VCaP (cell line): ENCODE measurements around the gene ARL3.

Source experiments
- H3K27ac ChIP-seq: fragments of 450-650 bp; 2 replicates; pipeline ENCODE4 v1.5.1; 2017
- TF ChIP-seq, protein P1 (sequence below): fragments of 450-650 bp; conservative IDR thresholded peaks from 2 replicates; pipeline ENCODE4 v1.5.1; 2017; ENCODE audit warnings: mild to moderate bottlenecking, moderate library complexity

ARL3 gene

GRCh38 chr10:102656026-102656425 is 58.2 kb downstream of the ARL3 start:
- TF ChIP-seq, protein P1, sequence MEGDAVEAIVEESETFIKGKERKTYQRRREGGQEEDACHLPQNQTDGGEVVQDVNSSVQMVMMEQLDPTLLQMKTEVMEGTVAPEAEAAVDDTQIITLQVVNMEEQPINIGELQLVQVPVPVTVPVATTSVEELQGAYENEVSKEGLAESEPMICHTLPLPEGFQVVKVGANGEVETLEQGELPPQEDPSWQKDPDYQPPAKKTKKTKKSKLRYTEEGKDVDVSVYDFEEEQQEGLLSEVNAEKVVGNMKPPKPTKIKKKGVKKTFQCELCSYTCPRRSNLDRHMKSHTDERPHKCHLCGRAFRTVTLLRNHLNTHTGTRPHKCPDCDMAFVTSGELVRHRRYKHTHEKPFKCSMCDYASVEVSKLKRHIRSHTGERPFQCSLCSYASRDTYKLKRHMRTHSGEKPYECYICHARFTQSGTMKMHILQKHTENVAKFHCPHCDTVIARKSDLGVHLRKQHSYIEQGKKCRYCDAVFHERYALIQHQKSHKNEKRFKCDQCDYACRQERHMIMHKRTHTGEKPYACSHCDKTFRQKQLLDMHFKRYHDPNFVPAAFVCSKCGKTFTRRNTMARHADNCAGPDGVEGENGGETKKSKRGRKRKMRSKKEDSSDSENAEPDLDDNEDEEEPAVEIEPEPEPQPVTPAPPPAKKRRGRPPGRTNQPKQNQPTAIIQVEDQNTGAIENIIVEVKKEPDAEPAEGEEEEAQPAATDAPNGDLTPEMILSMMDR = no peak
- H3K27ac ChIP-seq = peak overlapping the region; percentile 88

DNA sequence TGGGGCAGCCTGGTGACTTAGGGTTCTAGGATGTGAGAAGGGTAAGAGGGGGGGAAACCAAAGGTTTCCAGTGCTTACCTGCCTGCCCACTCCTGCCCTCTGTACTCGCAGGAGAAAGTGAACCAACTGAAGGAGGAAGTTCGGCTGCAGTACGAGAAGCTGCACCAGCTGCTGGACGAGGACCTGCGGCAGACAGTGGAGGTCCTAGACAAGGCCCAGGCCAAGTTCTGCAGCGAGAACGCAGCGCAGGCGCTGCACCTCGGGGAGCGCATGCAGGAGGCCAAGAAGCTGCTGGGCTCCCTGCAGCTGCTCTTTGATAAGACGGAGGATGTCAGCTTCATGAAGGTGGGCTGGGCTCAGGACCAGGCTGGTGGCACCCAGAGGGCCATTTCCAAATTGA is 59.2 kb downstream of the ARL3 start:
- H3K27ac ChIP-seq = peak overlapping the region; percentile 88; the same call in 1 of the 2 replicates
- TF ChIP-seq, protein P1 = no peak

DNA sequence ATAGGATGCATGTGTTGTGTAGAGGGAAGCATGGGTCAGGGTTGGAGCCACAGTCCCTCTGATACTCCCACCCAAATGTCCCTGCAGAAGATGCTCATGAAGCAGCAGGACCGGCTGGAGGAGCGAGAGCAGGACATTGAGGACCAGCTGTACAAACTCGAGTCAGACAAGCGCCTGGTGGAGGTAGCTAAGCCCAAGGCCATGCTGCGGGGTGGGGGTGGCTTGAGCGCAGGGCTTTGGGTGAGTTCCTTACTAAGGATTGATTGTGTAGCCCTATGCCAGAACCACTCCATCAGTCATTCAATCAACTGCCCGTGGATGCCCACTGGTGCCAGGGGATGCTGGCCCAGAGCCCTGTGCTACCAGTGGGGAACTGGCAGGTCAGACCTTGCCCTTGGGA is 59.6 kb downstream of the ARL3 start:
- peak overlapping the region; percentile 88; the same call in 1 of the 2 replicates for H3K27ac ChIP-seq
- TF ChIP-seq, protein P1 = no peak

- TF ChIP-seq, protein P1 = no peak
- H3K27ac ChIP-seq = 0 out of 2 replicates have a peak overlapping the region, but pooled peaks have one; percentile 2
Observed at GRCh38 chr10:102653060-102653459, 61.1 kb downstream of the ARL3 start.

- TF ChIP-seq, protein P1 = no peak
- H3K27ac ChIP-seq = no peak overlapping the region
Observed at GRCh38 chr10:102652170-102652916, 61.9 kb downstream of the ARL3 start.

DNA sequence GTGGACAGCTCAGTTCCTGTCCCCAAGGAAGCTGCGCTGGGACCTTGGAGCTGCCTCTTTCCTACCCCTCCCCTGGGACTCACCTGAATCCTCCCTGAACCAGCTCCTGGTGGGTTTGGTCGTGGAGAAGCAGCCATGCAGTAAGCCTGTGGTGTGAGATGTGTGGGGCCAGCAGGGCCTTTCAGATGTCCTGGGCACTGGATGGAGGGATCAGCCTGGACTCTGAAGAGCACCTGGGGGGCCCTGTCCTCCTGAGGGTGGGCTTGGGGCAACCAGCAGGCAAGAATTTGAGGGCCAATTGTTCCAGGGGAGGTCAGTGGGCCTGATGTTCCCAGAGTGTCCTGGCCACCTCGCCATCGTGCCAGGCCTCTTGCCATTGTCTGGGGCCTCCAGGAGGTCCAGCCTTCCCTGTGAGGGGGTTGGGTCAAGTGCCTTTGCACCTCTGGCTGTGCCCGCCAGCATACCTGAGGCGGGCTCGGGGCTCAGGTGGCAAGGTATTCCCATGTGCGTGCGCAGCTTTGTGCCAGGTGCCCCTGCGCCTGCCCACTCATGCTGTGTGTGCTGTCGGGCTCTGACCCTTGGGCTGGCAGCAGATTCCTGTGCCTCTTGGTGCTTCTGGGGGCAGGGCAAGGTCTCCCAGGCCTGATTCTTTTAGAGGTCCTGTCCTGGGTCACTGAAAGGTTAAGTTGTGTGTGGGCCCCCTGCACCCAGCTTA is 62.6 kb downstream of the ARL3 start:
- H3K27ac ChIP-seq = peak overlapping the region; percentile 34; the same call in 1 of the 2 replicates
- TF ChIP-seq, protein P1 = no peak

DNA sequence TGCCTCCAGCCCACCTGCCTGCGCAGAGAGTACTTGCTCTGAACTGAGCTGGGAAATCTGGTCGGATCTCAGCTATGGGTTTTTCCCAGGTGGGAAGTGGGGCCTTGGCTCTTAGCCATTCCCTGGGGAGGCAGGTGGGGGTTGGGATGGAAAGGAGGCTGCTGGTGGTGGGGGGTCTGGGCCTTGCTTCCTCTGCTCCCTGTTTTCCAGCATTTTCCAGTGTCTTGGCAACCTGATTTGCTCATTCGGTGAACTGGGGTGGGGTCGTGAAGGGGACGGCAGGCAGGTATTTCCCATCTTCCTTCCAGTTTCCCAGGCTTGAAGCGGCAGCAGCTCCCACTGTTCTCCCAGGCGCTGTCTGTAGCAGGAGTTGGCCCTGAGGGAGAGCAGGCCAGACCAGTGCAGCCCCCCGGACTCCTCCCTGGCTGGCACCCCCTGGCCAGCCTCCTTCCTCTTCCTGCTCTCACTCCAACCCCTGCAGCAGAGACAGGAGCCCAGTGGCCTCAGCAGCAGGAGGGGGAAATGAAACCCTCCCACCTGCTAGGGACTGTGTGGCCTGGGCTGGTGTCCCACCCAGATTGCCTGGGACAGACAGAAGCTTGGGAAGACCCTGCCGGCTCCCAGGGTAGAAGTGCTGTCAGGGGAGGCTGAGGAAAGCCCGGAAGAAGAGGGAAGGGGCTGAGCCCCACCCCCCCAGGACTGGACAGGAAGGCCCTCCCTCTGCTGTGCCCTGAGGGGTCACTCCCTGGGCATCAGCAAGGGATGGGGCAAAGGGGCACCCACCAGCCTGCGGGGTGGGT is 63.3 kb downstream of the ARL3 start:
- H3K27ac ChIP-seq = peak overlapping the region; percentile 34; the same call in 1 of the 2 replicates

More for the DNA sequence above, 63.3 kb downstream of the ARL3 start:
- TF ChIP-seq, protein P1 = no peak
